ENCODE results near the gene OR4K17. TPM values are rescaled to one million over a fixed set of nuclear protein-coding genes. Genes with fewer than 3 reads are reported as not detected.
"Not testable (repeated sequence)": the region's sequence is repeated elsewhere in the genome, so short reads cannot be mapped to it uniquely, and the experiment has no call there.

OR4K17 gene
- polyA plus RNA-seq (ENCODE audit: insufficient read length in 4 of 4): under 1 TPM in 3 of 4 donors, not detected in 1; 0.03 to 0.04 (median 0.04) TPM

DNA sequence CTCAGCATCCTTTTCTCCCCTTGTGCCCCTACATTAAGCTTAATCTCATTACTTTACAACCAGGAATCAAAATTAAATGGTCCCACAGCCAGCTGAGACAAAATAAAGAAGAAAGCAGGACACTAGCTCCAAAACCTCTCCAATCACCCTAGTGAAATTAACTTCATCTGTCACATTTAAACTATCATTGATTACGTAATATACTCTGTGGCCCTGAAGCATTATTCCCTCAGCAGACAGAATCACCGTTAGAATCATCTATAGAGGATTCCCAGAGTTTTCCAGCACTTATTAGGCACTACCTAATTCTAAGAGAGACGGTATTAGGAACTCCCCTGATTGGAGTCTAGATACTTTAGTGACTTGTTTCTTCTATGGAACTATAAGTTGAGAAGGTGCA is at the start of gene OR4K17:
Gene OR4K17, plus strand, starts transcription at position 302 of the 400 bp plus-strand sequence. CDS start 6,761 bp downstream, outside the sequence.
- no peak for DNase-seq (ENCODE audit: low read depth in 4 of 4, low spot score in 3 of 4)

DNA sequence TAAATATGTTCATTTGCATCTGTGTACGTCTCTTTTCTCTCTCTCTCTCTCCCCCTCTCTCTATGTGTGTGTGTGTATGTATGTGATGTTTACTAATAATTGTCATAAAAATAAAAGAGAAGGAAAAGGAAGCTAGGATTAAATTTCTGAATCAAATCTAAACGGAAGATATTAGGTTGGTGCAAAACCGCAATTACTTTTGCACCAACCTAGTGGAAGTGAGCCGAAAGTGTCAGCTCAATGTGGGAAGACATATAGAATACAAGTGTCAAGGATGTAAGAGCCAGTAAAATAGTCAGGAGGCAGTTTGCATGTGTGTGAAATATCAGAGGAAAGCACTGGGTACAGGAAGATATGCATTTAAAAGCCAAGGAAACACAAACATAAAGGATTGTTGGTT is 18.5 kb upstream of the OR4K17 start:
- DNase-seq (ENCODE audit: low read depth in 4 of 4, low spot score in 3 of 4): no peak

DNA sequence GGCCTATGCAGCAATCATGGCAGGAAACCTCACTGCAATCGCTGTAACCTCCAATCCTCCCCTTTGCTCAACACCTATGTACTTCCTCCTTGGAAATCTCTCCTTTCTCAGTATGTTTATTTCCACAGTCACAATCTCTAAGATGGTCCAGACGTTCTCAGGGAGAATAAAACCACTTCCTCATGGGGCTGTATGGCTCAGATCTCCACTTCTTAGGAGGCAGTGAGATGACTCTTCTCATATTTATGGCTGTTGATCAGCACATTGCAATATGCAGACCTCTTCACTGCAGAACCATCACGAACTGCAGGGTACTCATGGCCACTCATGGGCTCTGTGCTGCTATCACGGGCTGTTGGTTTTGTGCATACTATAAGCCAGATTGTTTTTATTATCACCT is 17.1 kb upstream of the OR4K17 start:
- DNase-seq (ENCODE audit: low read depth in 4 of 4, low spot score in 3 of 4): no peak

- DNase-seq (ENCODE audit: low read depth in 4 of 4, low spot score in 3 of 4): not testable (repeated sequence)
Measured at GRCh38 chr14:20098926-20099770, 11.4 kb upstream of the OR4K17 start.

DNA sequence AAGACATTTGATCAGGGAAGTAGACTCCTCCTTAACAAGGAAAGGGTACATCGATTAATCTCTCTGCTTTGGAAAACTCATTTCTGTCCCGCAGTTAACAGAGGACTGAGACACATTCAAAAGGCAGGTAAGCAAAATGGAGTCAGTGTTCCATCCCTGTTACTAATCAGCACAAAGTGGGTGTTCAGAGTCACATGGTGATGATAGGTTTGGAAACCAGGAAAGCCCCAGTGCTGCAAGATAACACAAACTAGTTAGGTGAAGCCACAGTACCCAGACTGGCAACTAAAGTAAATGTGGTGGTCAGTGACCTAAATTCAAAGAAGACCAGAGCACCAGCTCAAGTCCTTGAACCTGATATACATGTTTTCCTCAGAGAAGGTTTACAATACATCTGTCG is 1.8 kb downstream of the OR4K17 start:
- no peak for DNase-seq (ENCODE audit: low read depth in 4 of 4, low spot score in 3 of 4)

- DNase-seq (ENCODE audit: low read depth in 4 of 4, low spot score in 3 of 4): no peak
Measured at GRCh38 chr14:20116748-20117147, 6.2 kb downstream of the OR4K17 start.

GRCh38 chr14:20118795-20119194 is 8.3 kb downstream of the OR4K17 start:
- DNase-seq (ENCODE audit: low read depth in 4 of 4, low spot score in 3 of 4): no peak

DNA sequence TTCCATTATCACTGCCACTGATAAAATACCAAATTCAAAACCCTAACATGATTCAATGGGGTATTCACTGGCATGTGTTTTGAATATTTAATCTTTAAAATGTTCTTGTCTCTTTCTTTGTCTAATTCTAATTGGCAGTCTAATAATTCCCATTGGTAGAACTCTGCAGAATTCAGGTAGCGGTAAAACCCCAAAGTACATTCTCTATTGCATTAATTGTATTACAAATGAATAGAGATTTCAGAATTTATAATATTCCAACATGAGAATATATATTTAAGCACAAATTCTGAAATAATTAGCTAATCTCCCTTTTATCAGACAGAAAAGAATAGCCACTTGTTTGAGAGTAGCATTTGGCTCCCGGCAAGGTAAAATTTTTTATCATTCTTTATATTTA is 28.0 kb downstream of the OR4K17 start, which contains the start of gene OR4N5:
Gene OR4N5, plus strand, starts transcription at position 301 of the 400 bp plus-strand sequence. CDS start 4,916 bp downstream, outside the sequence.
- DNase-seq (ENCODE audit: low read depth in 4 of 4, low spot score in 3 of 4): no peak

GRCh38 chr14:20143911-20144310 is 33.4 kb downstream of the OR4K17 start:
- no peak for DNase-seq (ENCODE audit: low read depth in 4 of 4, low spot score in 3 of 4)

GRCh38 chr14:20144820-20145219 is 34.3 kb downstream of the OR4K17 start:
- no peak for DNase-seq (ENCODE audit: low read depth in 4 of 4, low spot score in 3 of 4)

DNA sequence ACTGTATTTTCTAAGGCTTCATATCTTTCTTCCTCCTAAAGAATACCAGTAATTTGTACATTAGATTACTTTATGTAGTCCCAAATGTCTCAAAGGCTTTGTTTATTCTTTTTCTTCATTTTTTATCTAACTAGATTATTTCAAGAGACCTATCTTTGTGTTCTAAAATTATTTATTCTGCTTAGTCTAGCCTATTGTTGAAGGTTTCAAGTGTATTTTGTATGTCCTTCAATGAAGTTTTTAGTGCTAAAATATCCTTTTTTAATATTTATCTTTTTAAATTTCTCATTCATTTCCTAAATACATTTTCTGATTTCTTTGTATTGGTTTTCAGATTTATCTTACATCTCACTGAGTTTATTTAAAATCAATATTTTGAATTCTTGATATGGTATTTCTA is 53.9 kb downstream of the OR4K17 start:
- no peak for DNase-seq (ENCODE audit: low read depth in 4 of 4, low spot score in 3 of 4)

DNA sequence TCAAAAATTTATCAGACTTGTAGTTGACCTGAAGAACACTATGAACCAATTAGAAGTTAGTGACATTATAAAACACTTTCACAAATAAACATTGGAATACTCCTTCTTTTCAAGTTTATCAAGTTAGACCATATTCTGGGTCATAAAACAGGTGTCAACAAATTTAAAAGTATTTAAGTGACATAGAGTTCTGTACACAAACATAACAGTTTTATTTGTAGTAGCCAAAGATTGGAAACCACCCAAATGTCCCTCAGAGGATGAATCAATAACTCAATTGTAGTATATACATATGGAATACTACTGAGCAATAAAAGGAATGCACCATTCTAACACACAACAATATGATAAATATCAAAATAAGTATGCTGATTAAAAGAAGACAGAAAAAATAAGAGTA is 56.6 kb downstream of the OR4K17 start:
- DNase-seq (ENCODE audit: low read depth in 4 of 4, low spot score in 3 of 4): no peak

- DNase-seq (ENCODE audit: low read depth in 4 of 4, low spot score in 3 of 4): not testable (repeated sequence)
Measured at GRCh38 chr14:20169852-20170251, 59.3 kb downstream of the OR4K17 start.

Other genes with a start within 250 kb of the OR4K17 start
- gene OR4K2, start 235.6 kb upstream of the OR4K17 start, polyA plus RNA-seq (ENCODE audit: insufficient read length in 4 of 4): under 1 TPM in 1 of 4 donors, not detected in 3; 0.01 TPM
- gene OR4K5, start 190.1 kb upstream of the OR4K17 start, polyA plus RNA-seq (ENCODE audit: insufficient read length in 4 of 4): not detected
- gene OR4K1, start 179.8 kb upstream of the OR4K17 start, polyA plus RNA-seq (ENCODE audit: insufficient read length in 4 of 4): not detected
- gene OR4K15, start 135.1 kb upstream of the OR4K17 start, polyA plus RNA-seq (ENCODE audit: insufficient read length in 4 of 4): not detected
- not detected for gene OR4Q2, start 108.6 kb upstream of the OR4K17 start, polyA plus RNA-seq (ENCODE audit: insufficient read length in 4 of 4)
- not detected for gene OR4K14, start 91.4 kb upstream of the OR4K17 start, polyA plus RNA-seq (ENCODE audit: insufficient read length in 4 of 4)
- gene OR4K13, start 74.7 kb upstream of the OR4K17 start, polyA plus RNA-seq (ENCODE audit: insufficient read length in 4 of 4): under 1 TPM in 1 of 4 donors, not detected in 3; 0.01 TPM
- not detected for gene OR4L1, start 50.7 kb upstream of the OR4K17 start, polyA plus RNA-seq (ENCODE audit: insufficient read length in 4 of 4)
- gene OR4N5, start 28.1 kb downstream of the OR4K17 start, polyA plus RNA-seq (ENCODE audit: insufficient read length in 4 of 4): not detected
- gene OR11G2, start 80.2 kb downstream of the OR4K17 start, polyA plus RNA-seq (ENCODE audit: insufficient read length in 4 of 4): under 1 TPM in 1 of 4 donors, not detected in 3; 0.03 TPM
- not detected for gene OR11H6, start 113.0 kb downstream of the OR4K17 start, polyA plus RNA-seq (ENCODE audit: insufficient read length in 4 of 4)
- under 1 TPM; 0.23 to 0.39 (median 0.30) TPM for gene OR11H7, start 118.2 kb downstream of the OR4K17 start, polyA plus RNA-seq (ENCODE audit: insufficient read length in 4 of 4)
- gene OR11H4, start 128.5 kb downstream of the OR4K17 start, polyA plus RNA-seq (ENCODE audit: insufficient read length in 4 of 4): not detected
- 10 to 100 TPM; 25.4 to 27.5 (median 26.9) TPM for gene TTC5, start 195.2 kb downstream of the OR4K17 start, polyA plus RNA-seq (ENCODE audit: insufficient read length in 4 of 4)
- 100 to 1,000 TPM; 115 to 132 (median 117) TPM for gene CCNB1IP1, start 222.5 kb downstream of the OR4K17 start, polyA plus RNA-seq (ENCODE audit: insufficient read length in 4 of 4)
- gene PARP2, start 232.9 kb downstream of the OR4K17 start, polyA plus RNA-seq (ENCODE audit: insufficient read length in 4 of 4): 10 to 100 TPM; 45.2 to 63.2 (median 55.0) TPM